ENCODE data around the gene MAMSTR. TPM values are rescaled to one million over a fixed set of nuclear protein-coding genes. Genes with fewer than 3 reads are reported as not detected.
A peak's percentile ranks its signal among the peaks of the same experiment; 100 is the strongest.
"Not testable (repeated sequence)": the region's sequence is repeated elsewhere in the genome, so short reads cannot be mapped to it uniquely, and the experiment has no call there.

MAMSTR gene
- polyA plus RNA-seq, 3 donors from 2014 or later: 0.17 to 1.1 TPM; not detected in 1

DNA sequence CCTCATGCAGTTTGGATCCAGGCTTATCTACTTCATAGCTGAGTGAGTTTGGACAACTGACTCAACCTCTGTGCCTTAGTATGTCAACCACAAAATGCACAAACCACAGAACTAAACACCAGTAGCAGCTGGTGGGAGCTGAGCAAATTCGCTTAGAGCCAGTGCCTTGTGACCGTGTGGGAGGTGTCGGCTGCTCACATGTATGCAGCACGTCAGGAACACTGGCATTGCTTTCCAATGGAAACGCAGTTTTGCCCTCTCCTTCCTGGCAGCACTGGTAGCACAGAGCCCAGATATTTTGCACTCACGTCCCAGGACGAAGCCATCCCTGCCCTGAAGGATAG, 38.4 kb downstream of the MAMSTR start:
- Mint-ChIP-seq H3K27ac (no peak overlapping the region), H3K36me3 (no peaks in the 10 kb centered on the region), H3K27me3 (ENCODE audit: low read depth in 3 of 3) (no peaks in the 10 kb centered on the region), H3K9me3 (no peaks in the 10 kb centered on the region), H3K4me3 (no peak overlapping the region), H3K4me1 (peaks cover 0 to 2% of the 10 kb centered on the region in 2 donors)
- DNase-seq: no peak

DNA sequence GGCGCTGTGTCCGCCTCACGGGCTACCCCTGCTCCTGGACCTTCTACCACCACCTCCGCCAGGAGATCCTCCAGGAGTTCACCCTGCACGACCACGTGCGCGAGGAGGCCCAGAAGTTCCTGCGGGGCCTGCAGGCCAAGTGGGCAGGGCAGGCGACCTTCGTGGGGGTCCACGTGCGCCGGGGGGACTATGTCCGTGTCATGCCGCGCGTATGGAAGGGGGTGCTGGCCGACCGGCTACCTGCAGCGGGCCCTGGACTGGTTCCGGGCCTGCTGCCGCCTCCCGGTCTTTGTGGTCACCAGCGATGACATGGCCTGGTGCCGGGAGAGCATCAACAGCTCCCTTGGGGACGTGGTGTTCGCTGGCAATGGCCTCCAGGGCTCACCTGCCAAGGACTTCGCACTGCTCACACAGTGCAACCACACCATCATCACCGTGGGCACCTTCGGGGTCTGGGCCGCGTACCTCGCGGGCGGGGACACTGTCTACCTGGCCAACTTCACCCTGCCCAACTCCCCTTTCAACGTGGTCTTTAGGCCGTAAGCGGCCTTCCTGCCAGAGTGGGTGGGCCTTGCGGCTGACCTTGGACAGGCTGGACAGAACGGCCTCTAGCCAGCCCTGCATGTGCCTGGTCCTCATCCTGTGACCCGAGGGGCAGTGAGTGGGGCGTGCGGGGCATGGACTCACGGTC, 38.9 kb downstream of the MAMSTR start:
- no peak overlapping the region for H3K27ac Mint-ChIP-seq
- H3K4me3 Mint-ChIP-seq: no peak overlapping the region
- no peak for DNase-seq
- peaks cover 1 to 2% of the 10 kb centered on the region in 2 donors for H3K4me1 Mint-ChIP-seq
- no peaks in the 10 kb centered on the region for H3K36me3 Mint-ChIP-seq
- no peaks in the 10 kb centered on the region for H3K9me3 Mint-ChIP-seq
- H3K27me3 Mint-ChIP-seq (ENCODE audit: low read depth in 3 of 3): no peaks in the 10 kb centered on the region

DNA sequence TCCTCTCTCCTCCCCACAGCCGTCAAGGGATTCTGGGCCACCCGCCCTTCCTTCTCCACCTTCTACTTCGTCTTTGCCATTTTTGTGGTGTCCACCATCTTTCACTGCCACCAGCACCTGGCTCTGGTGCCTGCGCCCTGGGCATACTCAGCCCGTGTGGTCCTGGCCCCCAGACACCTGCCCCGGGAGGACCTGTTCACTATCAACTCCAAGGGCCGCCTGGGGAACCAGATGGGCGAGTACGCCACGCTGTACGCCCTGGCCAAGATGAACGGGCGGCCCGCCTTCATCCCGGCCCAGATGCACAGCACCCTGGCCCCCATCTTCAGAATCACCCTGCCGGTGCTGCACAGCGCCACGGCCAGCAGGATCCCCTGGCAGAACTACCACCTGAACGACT, 39.5 kb downstream of the MAMSTR start:
- H3K4me1 Mint-ChIP-seq; H3K27ac Mint-ChIP-seq; H3K27me3 Mint-ChIP-seq (ENCODE audit: low read depth in 3 of 3); DNase-seq; H3K9me3 Mint-ChIP-seq; H3K36me3 Mint-ChIP-seq; H3K4me3 Mint-ChIP-seq: not testable (repeated sequence)

DNA sequence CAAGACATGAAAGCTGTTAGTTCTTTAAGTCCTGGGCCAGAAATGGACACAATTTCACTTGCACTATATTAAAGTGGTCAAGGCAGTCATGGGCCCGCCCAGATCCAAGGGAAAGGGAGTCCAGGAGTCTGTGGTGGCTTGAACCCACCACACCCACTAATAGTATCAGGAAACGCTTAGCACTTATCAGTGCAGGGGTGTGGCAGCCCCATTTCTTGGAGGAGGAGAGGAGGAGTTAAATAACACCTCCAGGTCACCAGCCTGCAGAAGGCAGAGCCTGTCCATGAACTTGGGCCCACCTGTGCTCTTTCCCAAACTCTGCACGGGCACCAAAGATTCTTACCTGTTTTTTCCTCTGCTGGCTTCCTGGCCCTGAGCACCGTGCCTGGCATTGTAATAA, 41.3 kb downstream of the MAMSTR start:
- H3K27ac Mint-ChIP-seq: no peak overlapping the region
- H3K4me3 Mint-ChIP-seq: no peak overlapping the region
- no peak for DNase-seq

DNA sequence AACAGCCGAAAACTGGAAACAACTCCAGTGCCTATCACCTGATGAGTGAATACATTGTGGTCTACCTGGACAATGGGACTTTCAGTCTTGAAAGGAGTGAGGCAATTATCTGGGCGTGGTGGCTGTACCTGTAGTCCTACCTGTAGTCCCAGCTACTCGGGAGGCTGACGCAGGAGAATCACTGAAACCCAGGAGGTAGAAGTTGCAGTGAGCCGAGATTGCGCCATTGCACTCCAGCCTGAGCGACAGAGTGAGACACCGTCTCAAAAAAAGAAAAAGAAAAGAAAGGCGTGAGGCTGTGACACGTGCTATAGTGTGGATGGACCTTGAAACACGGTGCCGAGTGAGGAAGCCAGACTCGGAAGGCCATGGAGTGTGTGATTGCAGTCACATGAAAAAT, 42.6 kb downstream of the MAMSTR start:
- Mint-ChIP-seq H3K4me1 (peaks cover 8% of the 10 kb centered on the region in 2 donors), H3K27me3 (ENCODE audit: low read depth in 3 of 3) (peaks cover 0 to 3% (median 3%) of the 10 kb centered on the region in 3 donors)

More for the DNA sequence above, 41.3 kb downstream of the MAMSTR start:
- peaks cover 0 to 3% (median 0%) of the 10 kb centered on the region in 3 donors for H3K27me3 Mint-ChIP-seq (ENCODE audit: low read depth in 3 of 3)
- peaks cover 8% of the 10 kb centered on the region in 2 donors for H3K4me1 Mint-ChIP-seq
- no peaks in the 10 kb centered on the region for H3K9me3 Mint-ChIP-seq
- no peaks in the 10 kb centered on the region for H3K36me3 Mint-ChIP-seq

DNA sequence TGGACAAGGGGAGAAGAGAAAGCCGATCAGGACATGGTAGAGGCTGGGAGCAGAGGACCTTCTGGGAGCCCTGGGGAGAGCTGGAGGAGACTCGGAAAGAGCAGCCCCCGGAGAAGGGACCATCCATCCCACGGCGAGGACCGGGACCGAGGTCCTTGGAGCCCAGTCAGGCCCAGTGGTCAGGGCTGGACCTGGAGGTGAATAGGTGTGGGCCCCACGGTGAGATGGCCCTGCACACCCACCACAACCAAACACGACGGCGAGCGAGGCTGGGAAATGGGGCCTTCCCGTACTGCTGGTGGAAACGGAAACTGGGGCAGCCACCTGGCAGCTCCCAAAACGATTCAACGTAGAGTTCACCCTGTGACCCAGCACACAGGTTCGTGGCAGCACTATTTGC, 43.0 kb downstream of the MAMSTR start:
- no peaks in the 10 kb centered on the region for H3K36me3 Mint-ChIP-seq
- H3K4me3 Mint-ChIP-seq: no peak overlapping the region
- peaks cover 0 to 3% (median 3%) of the 10 kb centered on the region in 3 donors for H3K27me3 Mint-ChIP-seq (ENCODE audit: low read depth in 3 of 3)
- H3K4me1 Mint-ChIP-seq: peaks cover 8% of the 10 kb centered on the region in 2 donors
- H3K9me3 Mint-ChIP-seq: no peaks in the 10 kb centered on the region
- H3K27ac Mint-ChIP-seq: no peak overlapping the region
- DNase-seq: no peak

More for the DNA sequence above, 42.6 kb downstream of the MAMSTR start:
- no peak for DNase-seq
- H3K36me3 Mint-ChIP-seq: no peaks in the 10 kb centered on the region
- no peak overlapping the region for H3K4me3 Mint-ChIP-seq
- H3K9me3 Mint-ChIP-seq: no peaks in the 10 kb centered on the region
- H3K27ac Mint-ChIP-seq: peak overlapping the region in 2 of 6 donors; percentile 3 to 49

DNA sequence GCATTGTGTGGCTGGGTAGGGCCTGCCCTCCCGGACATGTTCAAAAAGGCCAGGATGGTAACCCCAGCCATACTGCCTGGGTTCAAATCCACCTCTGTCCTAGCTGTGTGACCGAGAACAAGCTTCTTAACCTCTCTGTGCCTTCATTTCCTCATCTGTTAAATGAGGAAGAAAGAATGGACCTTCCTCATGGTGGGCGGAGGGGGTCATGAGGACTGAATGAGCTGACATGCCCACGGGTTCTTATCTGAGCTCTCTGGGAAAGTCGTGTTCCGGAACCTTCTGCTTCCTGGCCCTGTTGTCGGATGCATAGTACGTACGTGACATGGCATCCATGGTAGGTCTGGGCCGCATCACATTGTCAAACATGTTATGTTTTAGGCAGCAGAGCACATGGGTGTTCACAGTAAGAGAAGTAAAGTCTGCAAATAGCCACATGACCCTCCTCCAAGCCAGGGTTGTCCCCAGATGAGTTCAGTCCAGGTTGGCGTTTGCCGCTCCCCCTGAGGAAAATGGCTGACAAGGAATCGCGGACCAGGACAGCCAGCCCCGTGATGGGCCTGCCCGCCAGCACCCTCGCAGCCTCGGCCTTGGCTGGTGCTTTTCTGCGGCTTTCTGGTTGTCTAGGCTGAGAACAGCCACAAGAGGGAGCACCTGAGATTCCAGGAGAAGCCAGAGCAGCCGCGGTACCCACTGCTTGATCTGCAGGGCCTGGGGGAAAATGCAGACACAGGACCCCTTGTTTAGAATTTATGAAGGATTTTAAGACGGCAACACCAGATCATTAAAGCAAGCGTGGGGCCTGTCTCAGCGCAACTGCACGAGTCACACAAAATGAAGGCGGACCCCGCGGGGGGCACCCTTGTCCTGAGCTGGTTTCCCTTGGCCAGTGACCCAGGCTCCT, 44.4 kb downstream of the MAMSTR start:
- peaks cover 0 to 3% (median 3%) of the 10 kb centered on the region in 3 donors for H3K27me3 Mint-ChIP-seq (ENCODE audit: low read depth in 3 of 3)
- no peak overlapping the region for H3K4me3 Mint-ChIP-seq
- peak overlapping the region in 2 of 6 donors; percentile 18 to 67 for H3K27ac Mint-ChIP-seq
- DNase-seq: peak; percentile 65 to 76 (median 66)
- H3K9me3 Mint-ChIP-seq: no peaks in the 10 kb centered on the region
- peaks cover 5 to 8% of the 10 kb centered on the region in 2 donors for H3K4me1 Mint-ChIP-seq
- no peaks in the 10 kb centered on the region for H3K36me3 Mint-ChIP-seq

DNA sequence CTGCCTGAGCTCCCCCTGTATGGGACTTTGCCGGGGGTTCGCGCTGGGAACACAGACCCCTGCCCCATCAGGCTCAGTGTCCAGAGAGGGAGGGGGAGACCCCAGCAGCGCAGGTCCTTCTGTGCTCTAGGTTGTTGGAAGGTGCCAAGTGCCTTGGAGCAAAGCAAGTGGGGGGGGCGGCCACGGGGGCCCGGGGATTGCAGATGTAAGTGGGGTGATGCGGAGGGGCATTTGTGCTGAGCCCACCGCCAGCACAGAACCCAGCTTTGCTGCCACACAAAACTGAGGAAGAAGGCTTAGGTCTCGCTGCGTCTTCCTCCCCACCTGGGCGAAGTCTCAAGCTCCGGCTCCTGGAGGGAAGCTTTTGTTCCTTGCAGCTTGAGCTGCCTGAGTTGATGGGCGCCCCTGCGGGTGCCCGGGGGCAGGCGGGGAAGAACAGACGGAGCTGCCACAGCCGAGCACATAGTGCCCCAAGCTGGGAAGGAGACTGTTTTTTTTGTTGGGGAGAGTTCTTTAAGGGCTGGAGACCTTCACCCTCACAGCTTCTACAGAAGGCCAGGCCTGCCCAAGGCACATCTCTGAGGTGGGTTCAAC, 45.2 kb downstream of the MAMSTR start:
- H3K9me3 Mint-ChIP-seq: peaks cover 0 to 4% (median 0%) of the 10 kb centered on the region in 6 donors
- DNase-seq: no peak
- H3K36me3 Mint-ChIP-seq: no peaks in the 10 kb centered on the region
- no peak overlapping the region for H3K27ac Mint-ChIP-seq
- H3K4me1 Mint-ChIP-seq: peaks cover 8 to 11% of the 10 kb centered on the region in 2 donors
- peaks cover 3 to 9% (median 7%) of the 10 kb centered on the region in 3 donors for H3K27me3 Mint-ChIP-seq (ENCODE audit: low read depth in 3 of 3)
- H3K4me3 Mint-ChIP-seq: no peak overlapping the region

DNA sequence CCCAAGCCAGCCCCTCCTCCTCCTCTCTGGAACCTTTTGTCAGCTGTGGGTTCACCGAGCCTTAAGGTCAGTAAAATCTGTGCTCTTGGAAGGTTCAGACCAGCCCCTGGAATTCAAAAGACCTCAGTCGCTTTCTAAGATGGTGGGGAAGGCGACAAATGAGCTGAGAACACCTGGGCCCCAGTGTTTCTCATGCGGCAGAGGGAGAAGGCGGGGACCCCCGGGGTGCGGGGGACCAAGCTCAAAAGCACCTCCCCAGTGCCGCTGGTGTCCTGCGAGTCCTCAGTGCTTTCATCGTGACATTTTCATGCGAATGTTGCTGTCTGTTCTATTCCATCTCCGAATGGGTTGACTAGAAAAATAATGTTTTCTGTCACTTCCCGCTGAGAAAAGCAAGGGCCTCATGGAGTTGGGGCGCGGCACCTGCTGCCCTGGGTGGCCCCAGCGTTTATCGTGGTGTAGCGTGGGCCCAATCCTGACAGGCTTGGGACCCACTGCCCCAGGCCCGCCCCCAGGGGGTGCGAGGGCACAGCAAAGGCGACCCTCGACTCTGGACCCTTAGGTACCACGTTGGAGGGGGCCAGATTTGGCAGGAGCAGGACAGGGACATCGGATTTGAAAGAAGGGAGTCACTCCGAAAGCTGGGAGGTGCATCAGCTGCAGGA, 46.0 kb downstream of the MAMSTR start:
- DNase-seq: no peak
- Mint-ChIP-seq H3K27ac (no peak overlapping the region), H3K27me3 (ENCODE audit: low read depth in 3 of 3) (peaks cover 3 to 12% (median 9%) of the 10 kb centered on the region in 3 donors), H3K4me3 (no peak overlapping the region), H3K9me3 (peaks cover 0 to 4% (median 0%) of the 10 kb centered on the region in 6 donors), H3K36me3 (no peaks in the 10 kb centered on the region), H3K4me1 (peaks cover 12 to 14% of the 10 kb centered on the region in 2 donors)

DNA sequence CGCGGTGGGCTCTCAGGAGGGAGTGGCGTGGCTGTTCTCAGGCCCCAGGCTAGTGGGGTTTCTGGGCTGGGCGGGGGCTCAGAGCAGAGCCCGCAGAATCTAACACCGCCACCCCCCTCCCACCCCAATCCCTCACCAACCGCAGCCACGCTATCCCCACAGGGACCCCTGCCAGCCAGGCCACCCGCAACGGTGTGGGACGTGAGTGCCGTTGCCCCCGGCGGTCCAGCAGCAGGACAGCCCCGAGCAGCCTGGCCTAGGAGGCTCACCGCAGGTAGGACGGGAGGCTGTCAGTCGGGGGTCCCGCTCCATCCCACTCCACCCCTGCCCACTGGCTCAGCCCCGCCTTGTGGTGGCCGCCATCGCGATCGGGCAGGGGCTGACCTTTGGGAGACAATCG, 46.5 kb downstream of the MAMSTR start, which contains the start of gene NTN5:
NTN5 (minus strand) TSS at position 24 of the 400 bp plus-strand sequence. CDS start 2,031 bp downstream, outside the sequence.
- no peak for DNase-seq
- Mint-ChIP-seq H3K27ac (no peak within 1 kb of the TSS), H3K9me3 (peaks cover 0 to 4% (median 0%) of the 10 kb centered on the region in 6 donors), H3K27me3 (ENCODE audit: low read depth in 3 of 3) (peaks cover 3 to 12% (median 9%) of the 10 kb centered on the region in 3 donors), H3K4me1 (peaks cover 12 to 14% of the 10 kb centered on the region in 2 donors), H3K36me3 (no peaks in the 10 kb centered on the region), H3K4me3 (no peak within 1 kb of the TSS)

DNA sequence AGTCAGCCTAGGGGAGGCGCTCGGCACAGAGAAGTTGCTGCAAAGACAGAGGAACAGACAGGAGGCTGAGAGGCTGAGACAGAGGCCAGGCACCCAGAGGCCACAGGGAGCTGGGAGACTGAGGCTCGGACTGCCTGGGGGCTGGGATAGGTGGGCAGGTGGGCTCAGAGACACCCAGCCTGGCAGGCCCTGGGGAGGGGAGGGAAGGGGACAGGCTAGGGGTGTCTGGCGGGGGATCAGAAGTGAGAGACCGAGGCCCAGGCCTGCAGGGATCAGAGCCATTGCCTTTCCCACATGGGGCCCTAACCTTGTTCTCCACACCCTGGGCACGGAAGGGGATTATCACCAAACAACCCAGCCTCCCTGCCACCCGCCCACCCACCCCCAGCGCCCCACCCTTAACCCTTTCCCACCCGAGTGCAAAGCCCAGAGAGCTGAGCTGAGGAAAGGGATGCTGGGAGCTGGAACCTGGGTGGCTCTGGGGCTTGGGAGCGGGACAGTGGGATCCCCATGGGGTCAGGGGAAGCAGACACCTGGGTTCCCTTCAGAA, 48.0 kb downstream of the MAMSTR start:
- peaks cover 12 to 14% of the 10 kb centered on the region in 2 donors for H3K4me1 Mint-ChIP-seq
- no peak overlapping the region for H3K4me3 Mint-ChIP-seq
- DNase-seq: no peak
- no peaks in the 10 kb centered on the region for H3K36me3 Mint-ChIP-seq
- H3K9me3 Mint-ChIP-seq: peaks cover 0 to 4% (median 0%) of the 10 kb centered on the region in 6 donors
- H3K27me3 Mint-ChIP-seq (ENCODE audit: low read depth in 3 of 3): peaks cover 3 to 16% (median 9%) of the 10 kb centered on the region in 3 donors
- no peak overlapping the region for H3K27ac Mint-ChIP-seq

DNA sequence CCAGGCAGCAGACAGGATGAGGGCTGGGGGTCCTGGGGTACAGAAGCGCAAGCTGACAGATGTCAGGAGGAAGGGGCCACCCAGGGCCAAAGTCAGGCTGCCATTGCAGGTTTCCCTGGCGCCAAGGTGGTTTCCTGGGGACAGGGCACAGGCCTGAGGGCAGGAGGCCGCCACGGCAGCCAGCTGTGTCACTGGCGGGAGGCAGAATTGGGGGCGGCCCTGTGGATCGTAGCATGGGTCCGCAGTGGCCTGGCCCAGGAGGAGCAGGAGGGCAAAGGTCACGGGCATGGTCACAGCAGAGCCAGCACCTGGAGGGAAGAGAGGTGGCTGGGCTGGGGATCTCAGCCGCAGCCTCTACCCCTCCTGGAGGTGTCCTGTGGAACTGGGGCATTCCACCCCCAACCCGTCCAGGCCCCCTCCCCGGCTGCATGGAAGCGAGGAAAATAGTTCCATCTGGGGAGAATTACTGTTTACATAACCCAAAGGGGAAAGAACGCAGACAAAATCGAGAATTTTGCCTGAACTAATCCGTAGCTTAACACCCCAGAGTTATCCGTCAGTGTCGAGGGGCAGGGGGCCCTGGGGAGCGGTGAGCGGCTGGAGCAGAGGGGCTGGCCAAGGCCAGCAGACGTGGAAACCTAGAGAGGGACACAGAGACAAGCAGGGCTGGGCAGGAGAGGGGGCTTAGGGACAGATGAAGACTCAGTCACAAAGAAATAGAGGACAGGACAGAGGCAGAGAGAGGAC, 48.7 kb downstream of the MAMSTR start:
- peaks cover 3 to 16% (median 9%) of the 10 kb centered on the region in 3 donors for H3K27me3 Mint-ChIP-seq (ENCODE audit: low read depth in 3 of 3)
- H3K4me3 Mint-ChIP-seq: no peak overlapping the region
- DNase-seq: no peak
- H3K36me3 Mint-ChIP-seq: no peaks in the 10 kb centered on the region
- no peak overlapping the region for H3K27ac Mint-ChIP-seq
- H3K4me1 Mint-ChIP-seq: peaks cover 12 to 14% of the 10 kb centered on the region in 2 donors
- peaks cover 0 to 4% (median 0%) of the 10 kb centered on the region in 6 donors for H3K9me3 Mint-ChIP-seq

Measured in immature natural killer cell (primary cell).